Endothelial cell of umbilical vein (primary cell): ENCODE data around the gene AGXT. TPM values are rescaled to one million over a fixed set of nuclear protein-coding genes. Genes with fewer than 3 reads are reported as not detected.
A peak's percentile ranks its signal among the peaks of the same experiment; 100 is the strongest.

Experiments used
- BruUV-seq: library from RNA; stranded (reverse); fragments of 400-500 nt; replicated peaks from 2 replicates; lab custom pipeline; 2021; lab: Mats Ljungman, UMichigan
- CTCF ChIA-PET: fragments of 300-600, 350-600 bp; sonication (Branson Sonifier 250); formaldehyde crosslinking; loops from one replicate; lab custom pipeline; 2021; ENCODE audit warnings: antibody characterized with exemption, inconsistent platforms; lab: Charles Lee
- POLR2A ChIA-PET: fragments of 300-600, 350-600 bp; sonication (Branson Sonifier 250); formaldehyde crosslinking; loops from one replicate; lab custom pipeline; 2021; ENCODE audit warnings: antibody characterized with exemption, inconsistent platforms; lab: Charles Lee
- DNase-seq: peaks from one replicate; pipeline ENCODE4 v3.0.0-alpha.2; 2011; ENCODE audit warnings: low read depth, low spot score
- FAIRE-seq: peaks from 2 replicates; lab custom pipeline; 2011; peaks lifted over from hg19 to GRCh38; lab: Jason Lieb, UNC
- H2AFZ ChIP-seq: 2 replicates; pipeline ENCODE4 v1.6.0; 2012; ENCODE audit warnings: low read depth, low read length, control low read depth, inconsistent platforms
- H3K27ac ChIP-seq: 2 replicates; pipeline ENCODE4 v1.5.1; 2011; ENCODE audit warnings: low read depth, mild to moderate bottlenecking, control low read depth, low read length, moderate library complexity; ENCODE audit not compliant: insufficient read depth
- H3K27me3 ChIP-seq, 2 experiments: 2 replicates each; pipeline versions ENCODE4 v1.6.0 to v1.6.1; 2011; ENCODE audit warnings: low read length in 2 of 2, mixed read lengths in 1 of 2; ENCODE audit not compliant: control insufficient read depth in 2 of 2, insufficient read depth in 2 of 2
- H3K36me3 ChIP-seq, 2 experiments: 2 replicates in 1 of 2; 3 replicates in 1 of 2; pipeline ENCODE4 v1.5.1; 2011; ENCODE audit warnings: low read length in 2 of 2, mild to moderate bottlenecking in 1 of 2, moderate library complexity in 1 of 2; ENCODE audit not compliant: control insufficient read depth in 2 of 2, insufficient read depth in 2 of 2; ENCODE audit errors: extremely low read depth in 1 of 2
- H3K4me1 ChIP-seq: 3 replicates; pipeline ENCODE4 v1.5.1; 2011; ENCODE audit warnings: mild to moderate bottlenecking, low read length; ENCODE audit not compliant: control insufficient read depth, insufficient read depth; ENCODE audit errors: extremely low read depth
- H3K4me2 ChIP-seq: 2 replicates; pipeline ENCODE4 v1.6.1; 2011; ENCODE audit warnings: low read length, control low read depth, mixed read lengths; ENCODE audit not compliant: insufficient read depth
- H3K4me3 ChIP-seq, 3 experiments: fragments of 200-600 bp in 1 of 3; sonication (generic), shearing (Covaris generic) in 1 of 3; replicated peaks in 1 of 3; 2 replicates each; pipeline ENCODE4 v1.5.1; 2011 to 2016; ENCODE audit warnings: control low read depth in 3 of 3, low read length in 3 of 3, mild to moderate bottlenecking in 2 of 3, inconsistent platforms in 1 of 3, low read depth in 1 of 3, moderate library complexity in 1 of 3; ENCODE audit not compliant: insufficient read depth in 1 of 3
- H3K79me2 ChIP-seq: 2 replicates; pipeline ENCODE4 v1.6.0; 2012; ENCODE audit warnings: low read length, inconsistent platforms; ENCODE audit not compliant: control insufficient read depth, insufficient read depth
- H3K9ac ChIP-seq: replicated peaks from 2 replicates; pipeline ENCODE3; 2011; ENCODE audit warnings: low read length, control low read depth; ENCODE audit not compliant: insufficient read depth; ENCODE audit errors: extremely low read depth
- H3K9me1 ChIP-seq: replicated peaks from 3 replicates; pipeline ENCODE4 v1.6.0; 2011; ENCODE audit warnings: mild to moderate bottlenecking, low read length; ENCODE audit not compliant: control insufficient read depth, insufficient read depth; ENCODE audit errors: extremely low read depth
- H3K9me3 ChIP-seq: replicated peaks from 2 replicates; pipeline ENCODE4 v1.5.1; 2012; ENCODE audit warnings: low read length, inconsistent platforms; ENCODE audit not compliant: control insufficient read depth, insufficient read depth
- H4K20me1 ChIP-seq: replicated peaks from 2 replicates; pipeline ENCODE3; 2011; ENCODE audit warnings: mild to moderate bottlenecking, low read length; ENCODE audit not compliant: control insufficient read depth, insufficient read depth; ENCODE audit errors: extremely low read depth
- MAX ChIP-seq: IDR thresholded peaks from 2 replicates; pipeline ENCODE4 v1.6.1; 2011; ENCODE audit not compliant: insufficient read depth, insufficient read length
- dilution Hi-C: fragments of 300-500 bp; cut with MboI; formaldehyde crosslinking; loops from one replicate; pipeline ENCODE4 v1.15.0; 2019; ENCODE audit warnings: low sequenced_read_pairs; ENCODE audit not compliant: extremely low pct_ligation_motif_present
- intact Hi-C: fragments of 100-400 bp; cut with micrococcal nuclease; formaldehyde crosslinking; loops from one replicate; pipeline ENCODE4 v1.10.0; 2022
- polyA plus RNA-seq, 4 experiments: library from polyadenylated mRNA; depleted of rRNA in 3 of 4; stranded (reverse) in 3 of 4; unstranded in 1 of 4; fragments of >200 nt; gene quantifications; 2 replicates each; pipeline versions ENCODE4 v1.2.1 to v1.2.3, GENCODE V29; 2011 to 2012; ENCODE audit warnings: missing spikeins in 1 of 4
- total RNA-seq: library from RNA; stranded (reverse); gene quantifications from 2 replicates; pipeline ENCODE4 v1.2.3, GENCODE V29; 2021
- TF ChIP-seq, protein P1 (sequence below), 2 donors: IDR thresholded peaks; 1 replicate in 1 of 2; 2 replicates in 1 of 2; pipeline ENCODE4 v1.5.1; 2011; ENCODE audit warnings: low read length in 2 of 2, mild to moderate bottlenecking in 2 of 2, moderate library complexity in 2 of 2, control low read depth in 1 of 2, inconsistent platforms in 1 of 2, low read depth in 1 of 2; ENCODE audit not compliant: insufficient read depth in 1 of 2; ENCODE audit errors: extremely low read depth in 1 of 2

The AGXT gene
- total and polyA plus RNA-seq, 2 donors (not counting 3 experiments of a cell fraction or from before 2014, with no cell fraction given): not detected

DNA sequence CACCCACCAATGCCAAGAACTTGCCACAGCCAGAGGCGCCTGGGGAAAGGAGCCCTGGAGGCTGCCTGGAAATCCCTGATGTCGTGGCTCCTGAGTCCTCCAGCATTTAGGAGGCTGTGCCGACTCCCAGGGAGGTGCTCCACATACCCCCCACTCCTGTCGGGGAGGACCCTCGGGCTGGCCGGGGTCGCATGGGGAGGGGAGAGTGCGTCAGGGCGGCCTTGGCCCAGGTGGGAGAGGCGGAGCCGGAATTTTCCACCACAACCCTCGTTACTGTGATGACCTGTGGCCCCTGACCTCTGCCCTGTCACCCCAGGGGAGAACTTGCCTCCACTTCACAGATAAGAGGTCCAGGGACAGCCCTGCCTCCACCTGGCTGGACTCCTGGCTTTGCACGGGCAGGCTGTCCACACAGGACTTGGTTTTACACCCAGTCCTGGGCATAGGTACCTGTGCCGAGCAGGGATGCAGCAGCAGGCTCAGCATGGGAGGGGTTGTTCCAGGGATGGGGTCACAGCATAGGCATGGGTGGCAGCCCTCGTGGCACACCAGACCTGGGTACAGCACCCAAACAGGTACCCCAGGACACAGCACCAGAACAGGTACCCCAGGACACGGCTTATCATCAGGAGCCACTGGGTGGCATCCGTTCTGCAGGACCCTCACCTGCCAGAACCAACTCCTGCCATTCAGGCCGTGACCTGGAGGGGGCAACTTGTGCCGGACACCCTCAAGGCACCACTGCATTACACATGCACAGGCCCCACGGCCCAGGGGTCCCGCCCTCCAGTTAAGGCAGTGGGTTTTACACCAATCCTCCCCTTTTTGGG is 12.3 kb upstream of the AGXT start:
- H3K9ac ChIP-seq: no peak overlapping the region
- H2AFZ ChIP-seq: no peak overlapping the region
- ChIA-PET POLR2A (no interaction called here), CTCF (interaction anchor here (1.6 kb wide), 1 partner anchor 16 kb away, joined by 8 read pairs; no protein-coding TSS in a partner anchor)
- dilution Hi-C loops (no loop called here), intact Hi-C loops (loop anchor here (10.0 kb wide), 2 partner anchors 288 to 458 kb away; partner anchors contain the start of genes HDLBP, PASK and SEPTIN2)
- no peaks in the 10 kb centered on the region for H3K36me3 ChIP-seq
- H3K79me2 ChIP-seq: no peaks in the 10 kb centered on the region
- DNase-seq: no peak
- no peak overlapping the region for H3K4me3 ChIP-seq
- H3K9me3 ChIP-seq: no peaks in the 10 kb centered on the region
- no peak overlapping the region for H3K4me2 ChIP-seq
- H3K27me3 ChIP-seq: no peaks in the 10 kb centered on the region
- no TSS peak for BruUV-seq
- H3K9me1 ChIP-seq: no peaks in the 10 kb centered on the region
- TF ChIP-seq, protein P1, sequence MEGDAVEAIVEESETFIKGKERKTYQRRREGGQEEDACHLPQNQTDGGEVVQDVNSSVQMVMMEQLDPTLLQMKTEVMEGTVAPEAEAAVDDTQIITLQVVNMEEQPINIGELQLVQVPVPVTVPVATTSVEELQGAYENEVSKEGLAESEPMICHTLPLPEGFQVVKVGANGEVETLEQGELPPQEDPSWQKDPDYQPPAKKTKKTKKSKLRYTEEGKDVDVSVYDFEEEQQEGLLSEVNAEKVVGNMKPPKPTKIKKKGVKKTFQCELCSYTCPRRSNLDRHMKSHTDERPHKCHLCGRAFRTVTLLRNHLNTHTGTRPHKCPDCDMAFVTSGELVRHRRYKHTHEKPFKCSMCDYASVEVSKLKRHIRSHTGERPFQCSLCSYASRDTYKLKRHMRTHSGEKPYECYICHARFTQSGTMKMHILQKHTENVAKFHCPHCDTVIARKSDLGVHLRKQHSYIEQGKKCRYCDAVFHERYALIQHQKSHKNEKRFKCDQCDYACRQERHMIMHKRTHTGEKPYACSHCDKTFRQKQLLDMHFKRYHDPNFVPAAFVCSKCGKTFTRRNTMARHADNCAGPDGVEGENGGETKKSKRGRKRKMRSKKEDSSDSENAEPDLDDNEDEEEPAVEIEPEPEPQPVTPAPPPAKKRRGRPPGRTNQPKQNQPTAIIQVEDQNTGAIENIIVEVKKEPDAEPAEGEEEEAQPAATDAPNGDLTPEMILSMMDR (IDR thresholded peaks at IDR 0.05; ENCODE audit: extremely low read depth in 1 of 2, insufficient read depth in 1 of 2, low read depth in 1 of 2, low read length in 2 of 2): peak in 1 of 2 donors; percentile 13
- TF ChIP-seq MAX: no peak
- H4K20me1 ChIP-seq: no peaks in the 10 kb centered on the region
- no peaks in the 10 kb centered on the region for H3K4me1 ChIP-seq
- H3K27ac ChIP-seq: no peak overlapping the region
- no peak for FAIRE-seq
